Measurements from ENCODE around the gene GRIA4.
"Not testable (repeated sequence)": the region's sequence is repeated elsewhere in the genome, so short reads cannot be mapped to it uniquely, and the experiment has no call there.

Gene GRIA4

DNA sequence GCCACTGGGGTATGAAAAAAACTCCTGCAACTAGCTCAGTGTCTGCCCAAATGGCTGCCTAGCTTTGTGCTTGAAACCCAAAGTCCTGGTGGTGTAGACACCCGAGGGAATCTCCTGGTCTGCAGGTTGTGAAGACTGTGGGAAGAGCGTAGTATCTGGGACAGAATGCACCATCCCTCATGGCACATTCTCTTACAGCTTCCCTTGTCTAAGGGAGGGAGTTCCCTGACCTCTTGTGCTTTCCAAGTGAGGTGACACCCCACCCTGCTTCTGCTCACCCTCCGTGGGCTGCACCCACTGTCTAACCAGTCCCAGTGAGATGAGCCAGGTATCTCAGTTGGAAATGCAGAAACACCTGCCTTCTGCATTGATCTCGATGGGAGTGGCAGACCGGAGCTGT, 269.1 kb downstream of the GRIA4 start:
- H2AFZ ChIP-seq (ENCODE audit: low read depth, low read length); H3K79me1 ChIP-seq (replicated peaks; ENCODE audit: low read length, poor library complexity, severe bottlenecking); H3K27ac ChIP-seq (ENCODE audit: low read length, poor library complexity, severe bottlenecking); H3K9ac ChIP-seq (ENCODE audit: low read length); DNase-seq; H3K4me2 ChIP-seq (ENCODE audit: low read length, poor library complexity, severe bottlenecking); H2BK5ac ChIP-seq (ENCODE audit: low read depth, low read length, poor library complexity, severe bottlenecking); H3K23ac ChIP-seq (ENCODE audit: low read length in 2 of 2); H2BK120ac ChIP-seq (ENCODE audit: low read depth, low read length); H2BK15ac ChIP-seq (ENCODE audit: low read depth, poor library complexity, severe bottlenecking); H3K27me3 ChIP-seq (ENCODE audit: control insufficient read depth in 1 of 2, insufficient read depth in 1 of 2, low read length in 2 of 2); H3K4me3 ChIP-seq (ENCODE audit: insufficient read depth in 1 of 2, low read depth in 1 of 2, low read length in 2 of 2); H3K4me1 ChIP-seq (ENCODE audit: control insufficient read depth, insufficient read depth, low read depth, low read length); H3K36me3 ChIP-seq (ENCODE audit: control insufficient read depth in 1 of 2, insufficient read depth in 2 of 2, low read depth in 1 of 2, low read length in 2 of 2); H4K8ac ChIP-seq (ENCODE audit: low read length); H2BK12ac ChIP-seq (ENCODE audit: low read length in 2 of 2); H3K4ac ChIP-seq (ENCODE audit: low read depth in 1 of 2, low read length in 2 of 2); H4K91ac ChIP-seq (ENCODE audit: low read length); H3K9me3 ChIP-seq (ENCODE audit: control insufficient read depth, low read length); H2AK5ac ChIP-seq (ENCODE audit: low read length, severe bottlenecking): not testable (repeated sequence)
- WGBS, result 100% methylated on average over 4 of the region's 5 CpGs
- peak overlapping the region in 1 of 2 experiments; percentile 40 for H3K18ac ChIP-seq (ENCODE audit: low read depth in 1 of 2, low read length in 2 of 2)
- H3K14ac ChIP-seq (ENCODE audit: low read length in 2 of 2), result peak overlapping the region in 1 of 2 experiments; percentile 71

DNA sequence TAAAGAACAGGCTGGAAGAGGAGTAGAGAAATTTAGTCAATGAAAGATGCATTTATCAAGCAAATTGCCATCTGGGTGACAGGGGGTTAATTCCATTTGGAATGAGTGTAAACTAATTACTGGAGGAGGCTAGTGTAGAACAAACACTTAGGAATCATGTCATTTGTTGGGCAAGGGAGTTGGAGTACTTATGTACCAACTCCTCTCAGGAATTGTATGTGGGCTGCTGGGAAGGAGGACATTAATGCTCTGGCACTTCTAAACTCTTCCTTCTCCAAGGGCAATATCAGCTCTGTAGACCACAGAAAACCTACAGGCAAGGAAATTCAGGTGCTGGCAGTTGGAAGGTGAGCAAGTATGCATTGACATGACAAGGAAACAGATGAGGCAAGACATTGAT, 271.2 kb downstream of the GRIA4 start:
- no peak overlapping the region for H2BK5ac ChIP-seq (ENCODE audit: low read depth, low read length, poor library complexity, severe bottlenecking)

DNA sequence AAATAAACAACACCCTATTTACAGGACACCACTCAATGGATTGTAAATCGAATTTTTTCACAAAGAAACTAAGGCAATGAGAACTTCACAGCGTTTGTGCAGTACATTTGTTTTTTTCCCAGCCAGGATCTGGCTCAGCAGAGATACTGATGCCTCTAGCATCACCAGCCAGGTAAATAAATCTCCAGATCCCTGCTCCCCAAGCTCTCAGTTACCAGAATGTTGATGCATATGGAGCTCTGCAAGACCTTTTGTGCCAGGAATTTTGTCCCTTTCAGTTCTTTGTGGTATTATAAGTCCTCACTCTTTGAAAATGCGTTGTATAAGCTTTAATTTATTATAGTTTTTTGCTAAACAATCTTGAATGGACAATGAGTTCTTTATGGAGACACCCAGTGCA, 274.6 kb downstream of the GRIA4 start:
- WGBS, result 79% methylated on average over 2 of the region's 3 CpGs
- no peak for DNase-seq

More for the DNA sequence above, 271.2 kb downstream of the GRIA4 start:
- H2AFZ ChIP-seq (ENCODE audit: low read depth, low read length), result no peak overlapping the region
- no peak overlapping the region for H2AK5ac ChIP-seq (ENCODE audit: low read length, severe bottlenecking)
- no peaks in the 10 kb centered on the region for H3K9me3 ChIP-seq (ENCODE audit: control insufficient read depth, low read length)
- H3K4me1 ChIP-seq (ENCODE audit: control insufficient read depth, insufficient read depth, low read depth, low read length), result no peaks in the 10 kb centered on the region
- H3K9ac ChIP-seq (ENCODE audit: low read length), result no peak overlapping the region
- no peak overlapping the region for H3K23ac ChIP-seq (ENCODE audit: low read length in 2 of 2)
- no peak overlapping the region for H3K4ac ChIP-seq (ENCODE audit: low read depth in 1 of 2, low read length in 2 of 2)
- H2BK120ac ChIP-seq (ENCODE audit: low read depth, low read length), result no peak overlapping the region
- H3K4me2 ChIP-seq (ENCODE audit: low read length, poor library complexity, severe bottlenecking), result no peak overlapping the region
- H3K4me3 ChIP-seq (ENCODE audit: insufficient read depth in 1 of 2, low read depth in 1 of 2, low read length in 2 of 2), result no peak overlapping the region
- no peaks in the 10 kb centered on the region for H3K27me3 ChIP-seq (ENCODE audit: control insufficient read depth in 1 of 2, insufficient read depth in 1 of 2, low read length in 2 of 2)
- no peak overlapping the region for H3K27ac ChIP-seq (ENCODE audit: low read length, poor library complexity, severe bottlenecking)
- H3K36me3 ChIP-seq (ENCODE audit: control insufficient read depth in 1 of 2, insufficient read depth in 2 of 2, low read depth in 1 of 2, low read length in 2 of 2), result no peaks in the 10 kb centered on the region
- DNase-seq, result no peak
- no peak overlapping the region for H4K91ac ChIP-seq (ENCODE audit: low read length)
- no peak overlapping the region for H2BK15ac ChIP-seq (ENCODE audit: low read depth, poor library complexity, severe bottlenecking)
- no peaks in the 10 kb centered on the region for H3K79me1 ChIP-seq (replicated peaks; ENCODE audit: low read length, poor library complexity, severe bottlenecking)
- no peak overlapping the region for H2BK12ac ChIP-seq (ENCODE audit: low read length in 2 of 2)
- H3K14ac ChIP-seq (ENCODE audit: low read length in 2 of 2), result peak overlapping the region in 1 of 2 experiments; percentile 65
- no peak overlapping the region for H4K8ac ChIP-seq (ENCODE audit: low read length)
- no peak overlapping the region for H3K18ac ChIP-seq (ENCODE audit: low read depth in 1 of 2, low read length in 2 of 2)

DNA sequence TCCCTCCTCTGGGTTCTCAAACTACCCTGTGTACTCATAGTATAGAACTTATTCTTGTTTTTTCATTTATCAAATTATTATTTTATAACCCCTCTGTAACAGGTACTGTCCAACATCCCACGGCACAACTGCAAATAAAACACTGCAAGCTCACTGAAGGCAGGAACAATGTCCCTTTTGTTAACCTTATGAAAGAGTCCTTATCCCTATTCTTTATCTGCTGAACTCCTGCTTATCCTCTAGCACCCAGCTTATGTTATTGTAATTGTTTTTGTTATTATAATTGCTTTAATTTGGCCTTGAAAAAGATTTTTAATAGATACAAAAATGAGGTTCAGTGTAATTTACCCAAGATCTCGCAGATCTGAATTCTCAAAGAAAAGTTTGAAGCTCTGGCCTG, 281.8 kb downstream of the GRIA4 start:
- Histone ChIP-seq H2BK12ac (ENCODE audit: low read length in 2 of 2) (no peak overlapping the region), H2AK5ac (ENCODE audit: low read length, severe bottlenecking) (no peak overlapping the region), H2AFZ (ENCODE audit: low read depth, low read length) (no peak overlapping the region), H3K4me1 (ENCODE audit: control insufficient read depth, insufficient read depth, low read depth, low read length) (no peaks in the 10 kb centered on the region), H3K9me3 (ENCODE audit: control insufficient read depth, low read length) (no peaks in the 10 kb centered on the region), H3K9ac (ENCODE audit: low read length) (no peak overlapping the region), H4K91ac (ENCODE audit: low read length) (no peak overlapping the region), H3K23ac (ENCODE audit: low read length in 2 of 2) (no peak overlapping the region), H4K8ac (ENCODE audit: low read length) (no peak overlapping the region), H3K18ac (ENCODE audit: low read depth in 1 of 2, low read length in 2 of 2) (no peak overlapping the region), H3K79me1 (replicated peaks; ENCODE audit: low read length, poor library complexity, severe bottlenecking) (no peaks in the 10 kb centered on the region), H3K4ac (ENCODE audit: low read depth in 1 of 2, low read length in 2 of 2) (no peak overlapping the region), H3K36me3 (ENCODE audit: control insufficient read depth in 1 of 2, insufficient read depth in 2 of 2, low read depth in 1 of 2, low read length in 2 of 2) (no peaks in the 10 kb centered on the region), H3K14ac (ENCODE audit: low read length in 2 of 2) (no peak overlapping the region), H2BK15ac (ENCODE audit: low read depth, poor library complexity, severe bottlenecking) (no peak overlapping the region), H2BK5ac (ENCODE audit: low read depth, low read length, poor library complexity, severe bottlenecking) (no peak overlapping the region), H3K27ac (ENCODE audit: low read length, poor library complexity, severe bottlenecking) (no peak overlapping the region), H3K4me2 (ENCODE audit: low read length, poor library complexity, severe bottlenecking) (no peak overlapping the region), H2BK120ac (ENCODE audit: low read depth, low read length) (no peak overlapping the region), H3K27me3 (ENCODE audit: control insufficient read depth in 1 of 2, insufficient read depth in 1 of 2, low read length in 2 of 2) (no peaks in the 10 kb centered on the region), H3K4me3 (ENCODE audit: insufficient read depth in 1 of 2, low read depth in 1 of 2, low read length in 2 of 2) (no peak overlapping the region)
- WGBS, result 100% methylated on average over 2 of the region's 2 CpGs
- DNase-seq, result no peak

More for the DNA sequence above, 274.6 kb downstream of the GRIA4 start:
- Histone ChIP-seq H2BK12ac (ENCODE audit: low read length in 2 of 2) (no peak overlapping the region), H2AK5ac (ENCODE audit: low read length, severe bottlenecking) (no peak overlapping the region), H3K9ac (ENCODE audit: low read length) (no peak overlapping the region), H2BK120ac (ENCODE audit: low read depth, low read length) (no peak overlapping the region), H3K27me3 (ENCODE audit: control insufficient read depth in 1 of 2, insufficient read depth in 1 of 2, low read length in 2 of 2) (no peaks in the 10 kb centered on the region), H3K4me1 (ENCODE audit: control insufficient read depth, insufficient read depth, low read depth, low read length) (no peaks in the 10 kb centered on the region), H3K4ac (ENCODE audit: low read depth in 1 of 2, low read length in 2 of 2) (no peak overlapping the region), H3K14ac (ENCODE audit: low read length in 2 of 2) (no peak overlapping the region), H3K79me1 (replicated peaks; ENCODE audit: low read length, poor library complexity, severe bottlenecking) (no peaks in the 10 kb centered on the region), H4K91ac (ENCODE audit: low read length) (no peak overlapping the region), H3K23ac (ENCODE audit: low read length in 2 of 2) (no peak overlapping the region), H2BK15ac (ENCODE audit: low read depth, poor library complexity, severe bottlenecking) (no peak overlapping the region), H2BK5ac (ENCODE audit: low read depth, low read length, poor library complexity, severe bottlenecking) (no peak overlapping the region), H3K4me3 (ENCODE audit: insufficient read depth in 1 of 2, low read depth in 1 of 2, low read length in 2 of 2) (no peak overlapping the region), H3K36me3 (ENCODE audit: control insufficient read depth in 1 of 2, insufficient read depth in 2 of 2, low read depth in 1 of 2, low read length in 2 of 2) (no peaks in the 10 kb centered on the region), H3K9me3 (ENCODE audit: control insufficient read depth, low read length) (no peaks in the 10 kb centered on the region), H3K4me2 (ENCODE audit: low read length, poor library complexity, severe bottlenecking) (no peak overlapping the region), H2AFZ (ENCODE audit: low read depth, low read length) (no peak overlapping the region), H3K18ac (ENCODE audit: low read depth in 1 of 2, low read length in 2 of 2) (no peak overlapping the region), H4K8ac (ENCODE audit: low read length) (no peak overlapping the region), H3K27ac (ENCODE audit: low read length, poor library complexity, severe bottlenecking) (no peak overlapping the region)
